GM21723 (cell line): Measurements from ENCODE around the gene TMEM63B.
"Not testable (repeated sequence)": the region's sequence is repeated elsewhere in the genome, so short reads cannot be mapped to it uniquely, and the experiment has no call there.

ENCODE experiments used
- ATAC-seq: cut with Tn5 transposase; IDR thresholded peaks from one replicate; pipeline ENCODE4 v1.9.1; 2021; ENCODE audit warnings: mild to moderate bottlenecking, moderate library complexity; ENCODE audit not compliant: unreplicated experiment

TMEM63B gene

GRCh38 chr6:44139351-44139743, 12.0 kb downstream of the TMEM63B start:
- ATAC-seq, result no peak

- ATAC-seq, result no peak
These were observed 15.5 kb downstream of the TMEM63B start for GRCh38 chr6:44142835-44143234.

DNA sequence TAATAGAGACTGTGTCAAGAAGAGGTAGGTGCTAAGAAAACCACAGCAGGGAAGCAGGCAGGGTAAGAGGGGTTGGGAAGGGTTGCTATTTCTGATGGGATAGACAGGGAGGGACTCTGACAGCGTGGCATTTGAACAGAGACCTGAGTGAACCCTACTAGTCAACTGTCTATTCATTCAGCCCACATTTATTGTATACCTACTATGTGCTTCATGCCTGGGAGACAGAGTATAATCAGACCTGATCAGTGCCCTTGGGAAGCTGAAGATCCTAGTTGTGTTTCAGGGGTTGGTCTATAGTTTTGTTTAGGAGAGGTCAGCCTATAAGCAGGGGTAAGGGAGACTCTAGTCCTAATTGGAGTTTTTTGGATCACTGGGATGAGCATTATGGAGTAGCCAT, 16.4 kb downstream of the TMEM63B start:
- ATAC-seq, result no peak

GRCh38 chr6:44144536-44144935, 17.2 kb downstream of the TMEM63B start:
- not testable (repeated sequence) for ATAC-seq

- ATAC-seq, result no peak
These were observed 18.5 kb downstream of the TMEM63B start for GRCh38 chr6:44145839-44146238.

- ATAC-seq, result no peak
These were observed 19.3 kb downstream of the TMEM63B start for GRCh38 chr6:44146685-44147084.

DNA sequence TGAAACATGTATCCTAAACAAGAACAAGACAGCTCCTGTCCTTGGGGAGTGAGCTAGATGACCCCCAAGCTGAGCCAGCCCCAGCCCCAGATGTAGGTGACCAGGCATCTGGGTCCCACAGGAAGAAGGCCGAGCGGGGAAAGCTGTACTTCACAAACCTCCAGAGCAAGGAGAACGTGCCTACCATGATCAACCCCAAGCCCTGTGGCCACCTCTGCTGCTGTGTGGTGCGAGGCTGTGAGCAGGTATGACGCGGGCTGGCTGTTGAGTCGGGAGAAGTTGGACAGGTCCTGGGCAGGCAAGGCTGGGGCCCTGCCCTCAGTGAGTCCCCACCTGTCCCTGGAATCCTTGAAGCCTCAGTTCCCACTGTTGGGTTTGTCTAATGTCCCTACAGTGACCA, 19.9 kb downstream of the TMEM63B start:
- ATAC-seq, result no peak

DNA sequence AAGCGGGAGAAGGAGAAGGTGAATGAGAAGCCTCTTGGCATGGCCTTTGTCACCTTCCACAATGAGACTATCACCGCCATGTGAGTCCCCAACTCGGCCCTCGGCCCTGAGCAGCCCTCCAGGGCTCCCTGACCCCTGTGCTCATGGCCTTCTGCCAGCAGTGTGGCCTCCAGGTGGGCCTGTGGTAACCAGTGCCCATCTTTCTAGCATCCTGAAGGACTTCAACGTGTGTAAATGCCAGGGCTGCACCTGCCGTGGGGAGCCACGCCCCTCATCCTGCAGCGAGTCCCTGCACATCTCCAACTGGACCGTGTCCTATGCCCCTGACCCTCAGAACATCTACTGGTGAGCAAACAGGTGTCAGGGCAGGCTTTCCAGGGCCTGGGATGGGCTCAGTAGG, 21.0 kb downstream of the TMEM63B start:
- ATAC-seq, result no peak

GRCh38 chr6:44149369-44150012, 22.1 kb downstream of the TMEM63B start:
- no peak for ATAC-seq

GRCh38 chr6:44150317-44150917, 23.1 kb downstream of the TMEM63B start:
- no peak for ATAC-seq

GRCh38 chr6:44151348-44152108, 24.2 kb downstream of the TMEM63B start:
- ATAC-seq, result peak; percentile 73

GRCh38 chr6:44152109-44152461, 24.7 kb downstream of the TMEM63B start:
- ATAC-seq, result no peak

- no peak for ATAC-seq
These were observed 25.2 kb downstream of the TMEM63B start for GRCh38 chr6:44152533-44152932.

DNA sequence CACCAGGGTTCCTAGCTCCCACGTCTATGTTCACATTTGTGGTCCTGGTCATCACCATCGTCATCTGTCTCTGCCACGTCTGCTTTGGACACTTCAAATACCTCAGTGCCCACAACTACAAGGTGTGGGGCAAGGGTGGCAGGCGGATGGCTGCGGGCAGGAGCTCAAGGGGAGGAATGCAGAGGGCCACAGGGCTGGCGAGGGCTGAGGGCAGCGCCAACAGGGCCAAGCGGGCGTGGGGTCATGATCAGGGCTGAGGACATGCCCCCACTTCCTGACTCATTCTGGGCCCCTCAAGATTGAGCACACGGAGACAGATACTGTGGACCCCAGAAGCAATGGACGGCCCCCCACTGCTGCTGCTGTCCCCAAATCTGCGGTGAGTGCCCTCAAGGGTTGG, 26.7 kb downstream of the TMEM63B start:
- no peak for ATAC-seq

DNA sequence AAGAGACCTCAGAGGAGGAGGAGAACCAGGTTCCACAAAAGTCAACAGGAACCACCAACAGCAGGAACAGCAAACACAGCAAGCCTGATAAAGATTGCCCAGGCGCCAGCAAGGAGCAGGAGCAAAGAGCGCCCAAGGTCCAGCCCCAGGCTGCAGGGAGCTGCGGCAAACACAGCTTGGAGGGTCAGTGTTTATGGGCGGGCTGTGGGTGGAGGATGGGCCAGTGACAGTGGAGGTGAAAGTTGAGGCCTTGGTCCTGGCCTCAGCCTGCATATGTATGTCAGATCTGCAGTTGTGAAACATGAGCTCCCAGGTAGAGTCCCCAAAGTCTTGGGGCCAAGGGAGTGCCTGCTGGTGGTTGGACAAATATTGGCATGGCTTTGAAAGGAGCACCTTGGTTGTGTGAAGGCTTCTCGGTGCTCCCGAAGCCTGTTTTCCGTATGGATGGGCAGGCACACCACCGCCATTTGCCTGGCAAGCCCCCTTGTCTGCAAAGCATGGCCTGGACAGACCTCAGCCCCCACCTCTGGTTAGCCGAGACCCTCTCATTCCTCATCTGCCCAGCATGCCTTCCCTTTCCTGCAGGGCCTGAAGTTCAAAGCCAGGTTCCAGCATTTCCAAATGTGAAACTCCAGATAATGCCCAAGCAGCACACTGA, 29.3 kb downstream of the TMEM63B start:
- no peak for ATAC-seq

DNA sequence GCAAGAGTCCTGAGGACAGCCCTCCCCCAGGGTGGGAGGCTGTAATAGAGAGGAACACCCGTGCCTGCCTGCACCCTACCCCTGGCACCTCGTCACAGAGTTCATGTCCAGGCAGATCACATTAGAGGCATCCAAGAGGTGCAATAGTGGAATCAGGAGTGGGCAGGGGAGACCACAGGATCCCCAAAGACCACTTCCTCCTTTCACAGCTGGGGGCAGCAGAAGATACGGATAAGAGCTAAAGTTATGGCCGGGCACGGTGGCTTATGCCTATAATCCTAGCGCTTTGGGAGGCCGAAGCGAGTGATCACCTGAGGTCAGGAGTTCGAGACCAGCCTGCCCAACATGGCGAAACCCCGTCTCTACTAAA, 29.8 kb downstream of the TMEM63B start:
- no peak for ATAC-seq

- ATAC-seq, result no peak
These were observed 31.4 kb downstream of the TMEM63B start, which contains the start of gene CAPN11 for GRCh38 chr6:44158770-44159228. Gene CAPN11, plus strand, starts transcription at chr6:44158820. Its CDS starts 29 bp downstream, at chr6:44158849.

DNA sequence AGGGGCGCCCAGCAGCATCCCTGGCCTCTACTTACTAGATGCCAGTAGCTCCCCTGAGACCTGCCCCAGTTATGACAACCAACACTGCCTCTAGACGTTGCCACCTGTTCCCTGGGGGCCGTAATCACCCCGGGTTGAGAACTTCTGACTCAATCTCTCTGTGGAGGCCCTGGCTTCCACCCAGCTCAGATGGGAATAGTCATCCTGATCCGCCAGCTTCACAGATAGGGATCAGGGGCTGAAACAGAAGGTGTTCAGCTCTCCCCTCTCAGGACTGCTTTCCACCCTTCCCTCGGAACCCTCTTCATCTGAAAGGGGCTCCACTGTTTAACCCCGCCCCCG, 34.6 kb downstream of the TMEM63B start:
- ATAC-seq, result no peak

GRCh38 chr6:44162876-44163625, 35.7 kb downstream of the TMEM63B start:
- ATAC-seq, result no peak

DNA sequence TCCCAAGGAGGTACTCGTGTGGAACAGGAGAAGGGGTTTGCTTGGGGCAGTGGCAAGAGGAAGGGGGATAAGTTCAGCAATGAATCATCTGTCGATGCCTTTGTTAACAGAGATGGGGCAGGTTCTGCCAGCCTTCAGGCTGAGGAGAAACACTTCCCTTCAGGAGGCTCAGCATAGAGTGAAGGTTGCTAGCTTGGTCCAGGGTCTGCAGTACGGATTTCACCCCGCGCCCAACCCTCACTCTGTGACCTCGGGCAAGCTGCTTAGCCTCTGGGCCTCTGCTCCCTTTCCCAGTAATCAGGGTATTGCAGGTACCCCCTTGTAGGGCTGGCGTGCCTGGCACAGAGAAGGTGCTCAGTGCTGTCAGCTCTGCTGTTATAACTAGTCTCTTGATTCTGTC, 38.8 kb downstream of the TMEM63B start:
- no peak for ATAC-seq

DNA sequence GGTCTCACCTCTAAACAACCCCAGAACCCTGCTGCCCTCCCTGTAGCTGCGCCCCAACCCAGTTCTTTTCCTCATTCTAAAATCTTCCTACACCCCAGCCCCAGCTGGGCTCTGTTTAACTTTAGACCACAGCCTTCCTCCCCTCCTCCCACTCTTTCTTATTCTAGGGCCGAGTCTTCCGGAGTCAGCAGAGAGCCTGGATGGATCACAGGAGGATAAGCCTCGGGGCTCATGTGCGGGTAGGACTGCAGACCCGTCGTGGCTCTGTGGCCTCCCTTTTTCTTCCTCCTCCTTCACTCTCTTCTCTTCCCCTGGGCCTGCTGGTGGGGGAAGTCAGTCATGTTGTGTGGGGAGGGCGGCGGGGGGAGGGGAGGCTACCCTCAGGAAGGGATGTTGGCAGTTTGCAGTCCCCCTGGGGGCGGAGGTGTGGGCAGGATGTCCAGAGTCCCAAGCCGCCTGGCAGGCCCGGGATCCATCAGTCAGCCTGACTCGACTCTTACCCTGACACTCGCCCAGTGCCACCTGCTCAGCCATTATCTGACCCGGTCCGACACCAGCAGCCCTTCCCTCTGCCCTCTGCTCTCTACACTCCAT, 39.3 kb downstream of the TMEM63B start:
- ATAC-seq, result no peak
